Common myeloid progenitor, CD34-positive (primary cell): ENCODE measurements around the gene IKZF4.

Experiments used
- CTCF ChIA-PET: fragments of 350-600 bp; sonication (Branson Sonifier 250); formaldehyde crosslinking; loops from one replicate; lab custom pipeline; 2021; ENCODE audit warnings: antibody characterized with exemption; lab: Charles Lee
- POLR2A ChIA-PET: fragments of 350-600 bp; sonication (Branson Sonifier 250); formaldehyde crosslinking; loops from one replicate; lab custom pipeline; 2021; ENCODE audit warnings: antibody characterized with exemption; lab: Charles Lee
- DNase-seq, 3 donors: peaks; one replicate each; pipeline versions ENCODE4 v3.0.0 to v3.0.0-alpha.2; 2013
- H3K27ac ChIP-seq, 2 experiments: 1 replicate in 1 of 2; 2 replicates in 1 of 2; pipeline ENCODE4 v1.7.0; 2013; ENCODE audit warnings: inconsistent platforms in 2 of 2, low read length in 2 of 2, mild to moderate bottlenecking in 2 of 2, low read depth in 1 of 2, moderate library complexity in 1 of 2; ENCODE audit not compliant: severe bottlenecking in 2 of 2, insufficient read depth in 1 of 2, poor library complexity in 1 of 2
- H3K27me3 ChIP-seq, 5 experiments: replicated peaks in 2 of 5; 1 replicate in 3 of 5; 2 replicates in 2 of 5; pipeline versions ENCODE4 v1.6.1 to v1.7.0; 2013; ENCODE audit warnings: low read length in 4 of 5, mild to moderate bottlenecking in 2 of 5, moderate library complexity in 2 of 5, inconsistent platforms in 1 of 5; ENCODE audit not compliant: insufficient read depth in 5 of 5, control insufficient read depth in 4 of 5
- H3K36me3 ChIP-seq, 4 experiments: 1 replicate in 2 of 4; 2 replicates in 2 of 4; pipeline versions ENCODE4 v1.6.1 to v1.7.0; 2013; ENCODE audit warnings: low read length in 3 of 4, control low read depth in 1 of 4, mild to moderate bottlenecking in 1 of 4; ENCODE audit not compliant: control insufficient read depth in 4 of 4, insufficient read depth in 4 of 4
- H3K4me1 ChIP-seq, 4 experiments: 1 replicate in 3 of 4; 2 replicates in 1 of 4; pipeline versions ENCODE4 v1.6.1 to v1.7.1; 2013; ENCODE audit warnings: low read length in 3 of 4, mild to moderate bottlenecking in 3 of 4, control low read depth in 1 of 4, inconsistent platforms in 1 of 4, moderate library complexity in 1 of 4; ENCODE audit not compliant: control insufficient read depth in 4 of 4, insufficient read depth in 4 of 4; ENCODE audit errors: control extremely low read depth in 1 of 4
- H3K4me3 ChIP-seq, 7 experiments: 1 replicate in 4 of 7; 2 replicates in 3 of 7; pipeline versions ENCODE4 v1.5.1 to v1.7.0; 2013; ENCODE audit warnings: mild to moderate bottlenecking in 7 of 7, low read length in 6 of 7, moderate library complexity in 6 of 7, inconsistent platforms in 2 of 7, low read depth in 2 of 7, control low read depth in 1 of 7; ENCODE audit not compliant: insufficient read depth in 4 of 7, control insufficient read depth in 1 of 7; ENCODE audit errors: extremely low read depth in 1 of 7
- H3K9me3 ChIP-seq, 5 experiments: 1 replicate in 4 of 5; 2 replicates in 1 of 5; pipeline versions ENCODE4 v1.6.1 to v1.7.1; 2013; ENCODE audit warnings: low read length in 4 of 5, mild to moderate bottlenecking in 2 of 5, inconsistent platforms in 1 of 5, low read depth in 1 of 5, moderate library complexity in 1 of 5; ENCODE audit not compliant: control insufficient read depth in 4 of 5, insufficient read depth in 2 of 5; ENCODE audit errors: control extremely low read depth in 1 of 5
- WGBS: methylation state at CpG from one replicate; pipeline ENCODE4 v1.1.5; 2013; ENCODE audit not compliant: insufficient coverage; 5-methylcytosine and 5-hydroxymethylcytosine counted together

The IKZF4 gene

GRCh38 chr12:56078931-56079722, 58.3 kb downstream of the IKZF4 start:
- H3K27ac ChIP-seq, result no peak overlapping the region
- POLR2A ChIA-PET, result interaction anchor here (1.1 kb wide), 1 partner anchor 25 kb away, joined by 3 read pairs; the partner anchor contains the start of gene PA2G4
- WGBS, result 6% methylated on average over 35 of the region's 50 CpGs
- no peaks in the 10 kb centered on the region for H3K36me3 ChIP-seq
- no peaks in the 10 kb centered on the region for H3K9me3 ChIP-seq
- DNase-seq, result peak; percentile 44 to 57 (median 49)
- H3K4me1 ChIP-seq, result peaks cover 0 to 18% (median 17%) of the 10 kb centered on the region in 4 experiments
- H3K27me3 ChIP-seq, result peaks cover 0 to 42% (median 20%) of the 10 kb centered on the region in 5 experiments
- peak overlapping the region; percentile 34 to 77 (median 64) for H3K4me3 ChIP-seq
- CTCF ChIA-PET, result interaction anchor here (0.6 to 3.1 kb wide), 8 partner anchors 9 to 34 kb away, joined by 3 to 10 read pairs (median 4); partner anchors contain the start of gene PA2G4

GRCh38 chr12:56079723-56080555, 59.1 kb downstream of the IKZF4 start, which contains the start of gene ERBB3:
Gene ERBB3 (plus strand): TSS chr12:56080165. CDS start chr12:56080301, 136 bp downstream.
- H3K4me3 ChIP-seq, result peak within 1 kb of the TSS; percentile 37 to 77 (median 64)
- DNase-seq, result peak; percentile 70 to 89 (median 84)
- H3K27ac ChIP-seq, result no peak within 1 kb of the TSS
- H3K4me1 ChIP-seq, result peaks cover 0 to 18% (median 17%) of the 10 kb centered on the region in 4 experiments
- WGBS, result under 1% methylated on average over 48 of the region's 59 CpGs
- ChIA-PET POLR2A (interaction anchor here (1.1 kb wide), 1 partner anchor 24 kb away, joined by 3 read pairs; the partner anchor contains the start of gene PA2G4), CTCF (interaction anchor here (1.1 to 3.1 kb wide), 7 partner anchors 13 to 28 kb away, joined by 3 to 10 read pairs (median 4); partner anchors contain the start of gene PA2G4)
- H3K27me3 ChIP-seq, result peaks cover 0 to 42% (median 20%) of the 10 kb centered on the region in 5 experiments
- no peaks in the 10 kb centered on the region for H3K36me3 ChIP-seq
- H3K9me3 ChIP-seq, result no peaks in the 10 kb centered on the region

GRCh38 chr12:56080556-56081138, 59.8 kb downstream of the IKZF4 start:
- H3K4me1 ChIP-seq, result peaks cover 0 to 18% (median 17%) of the 10 kb centered on the region in 4 experiments
- DNase-seq, result no peak
- no peaks in the 10 kb centered on the region for H3K9me3 ChIP-seq
- 32% methylated on average over 12 of the region's 20 CpGs for WGBS
- POLR2A ChIA-PET, result no interaction called here
- no peak overlapping the region for H3K27ac ChIP-seq
- H3K27me3 ChIP-seq, result peaks cover 0 to 42% (median 20%) of the 10 kb centered on the region in 5 experiments
- no peaks in the 10 kb centered on the region for H3K36me3 ChIP-seq
- CTCF ChIA-PET, result interaction anchor here (1.1 to 3.1 kb wide), 3 partner anchors 13 to 24 kb away, joined by 3 to 10 read pairs (median 5); partner anchors contain the start of gene PA2G4
- peak overlapping the region in 6 of 7 experiments; percentile 59 to 77 (median 66) for H3K4me3 ChIP-seq

GRCh38 chr12:56081393-56082347, 60.8 kb downstream of the IKZF4 start:
- Histone ChIP-seq H3K36me3 (no peaks in the 10 kb centered on the region), H3K4me1 (peaks cover 0 to 18% (median 17%) of the 10 kb centered on the region in 4 experiments), H3K27ac (no peak overlapping the region), H3K9me3 (no peaks in the 10 kb centered on the region), H3K4me3 (no peak overlapping the region), H3K27me3 (peaks cover 0 to 42% (median 20%) of the 10 kb centered on the region in 5 experiments)
- ChIA-PET POLR2A (interaction anchor here (0.6 kb wide), 1 partner anchor 1708 kb away, joined by 3 read pairs; no protein-coding TSS in a partner anchor), CTCF (interaction anchor here (0.9 to 3.1 kb wide), 7 partner anchors 12 to 39 kb away, joined by 3 to 10 read pairs (median 3); partner anchors contain the start of gene PA2G4)
- 86% methylated on average over 4 of the region's 6 CpGs for WGBS
- DNase-seq, result no peak

GRCh38 chr12:56082382-56082781, 61.5 kb downstream of the IKZF4 start:
- DNase-seq, result no peak
- no peak overlapping the region for H3K27ac ChIP-seq
- ChIA-PET POLR2A (interaction anchor here (0.6 kb wide), 1 partner anchor 1709 kb away, joined by 3 read pairs; no protein-coding TSS in a partner anchor), CTCF (interaction anchor here (0.9 to 2.2 kb wide), 6 partner anchors 12 to 38 kb away, joined by 3 to 10 read pairs (median 3); partner anchors contain the start of gene PA2G4)
- WGBS, result 100% methylated on average over 1 of the region's 2 CpGs
- H3K9me3 ChIP-seq, result no peaks in the 10 kb centered on the region
- H3K4me1 ChIP-seq, result peaks cover 0 to 18% (median 17%) of the 10 kb centered on the region in 4 experiments
- no peak overlapping the region for H3K4me3 ChIP-seq
- H3K36me3 ChIP-seq, result no peaks in the 10 kb centered on the region
- peaks cover 0 to 42% (median 20%) of the 10 kb centered on the region in 5 experiments for H3K27me3 ChIP-seq
